Gastroesophageal sphincter (tissue), 3 donors: Measurements from ENCODE around the gene ZNF511.

Experiments used
- CTCF ChIP-seq, 4 experiments: fragments of 200-600 bp in 2 of 4; fragments of 450-650 bp in 2 of 4; sonication (generic) in 1 of 4; IDR thresholded peaks; one replicate each; pipeline ENCODE4 v1.5.1; 2017 to 2019; ENCODE audit warnings: antibody characterized with exemption in 4 of 4, mild to moderate bottlenecking in 2 of 4, moderate library complexity in 2 of 4
- EP300 ChIP-seq: sonication (generic); formaldehyde crosslinking; IDR thresholded peaks from one replicate; pipeline ENCODE4 v1.6.1; 2017; ENCODE audit warnings: antibody characterized with exemption, mild to moderate bottlenecking
- POLR2A ChIP-seq, 2 donors: fragments of 450-650 bp; IDR thresholded peaks; one replicate each; pipeline ENCODE4 v1.6.1; 2017; ENCODE audit warnings: antibody characterized with exemption in 2 of 2, mild to moderate bottlenecking in 2 of 2, moderate library complexity in 1 of 2
- POLR2AphosphoS5 ChIP-seq: sonication (generic); formaldehyde crosslinking; IDR thresholded peaks from one replicate; pipeline ENCODE4 v1.6.1; 2017; ENCODE audit warnings: antibody characterized with exemption

GRCh38 chr10:133307776-133308420 lies 816 bp upstream of the ZNF511 start:
- TF ChIP-seq CTCF (IDR thresholded peaks at IDR 0.05) (peak in 3 of 4 experiments; percentile 26 to 58 (median 43)), EP300 (no peak), POLR2A (IDR thresholded peaks at IDR 0.05) (no peak), POLR2AphosphoS5 (no peak)
